Activated B cell treated with CpG ODN at 0.5 μM for 24 hours (primary cell): ENCODE measurements around the gene ST8SIA5. TPM values are rescaled to one million over a fixed set of nuclear protein-coding genes. Genes with fewer than 3 reads are reported as not detected.

ENCODE experiments used
- ATAC-seq: fragments of 200-7000 bp; cut with Tn5 transposase; one replicate; pipeline ENCODE4 v1.10.0; 2021; ENCODE audit warnings: low read depth, mild to moderate bottlenecking, moderate library complexity
- CTCF ChIA-PET: fragments of 350-600 bp; sonication (Branson Sonifier 250); formaldehyde crosslinking; loops from one replicate; lab custom pipeline; 2021; ENCODE audit warnings: antibody characterized with exemption; lab: Charles Lee
- POLR2A ChIA-PET: fragments of 350-600 bp; sonication (Branson Sonifier 250); formaldehyde crosslinking; loops from one replicate; lab custom pipeline; 2021; ENCODE audit warnings: antibody characterized with exemption; lab: Charles Lee
- DNase-seq: peaks from one replicate; pipeline ENCODE4 v3.0.0; 2022
- H3K27ac Mint-ChIP-seq: one replicate; pipeline ENCODE4 v1.8.0; 2020; ENCODE audit warnings: mixed read lengths
- H3K27me3 Mint-ChIP-seq: one replicate; pipeline ENCODE4 v1.8.0; 2021; ENCODE audit warnings: mixed read lengths
- H3K36me3 Mint-ChIP-seq: one replicate; pipeline ENCODE4 v1.8.0; 2021; ENCODE audit warnings: low read depth, mixed read lengths
- H3K4me1 Mint-ChIP-seq: one replicate; pipeline ENCODE4 v1.8.0; 2021; ENCODE audit warnings: mixed read lengths
- H3K4me3 Mint-ChIP-seq: one replicate; pipeline ENCODE4 v1.8.0; 2020; ENCODE audit warnings: mild to moderate bottlenecking, mixed read lengths
- H3K9me3 Mint-ChIP-seq: one replicate; pipeline ENCODE4 v1.8.0; 2020; ENCODE audit warnings: mixed read lengths
- CTCF ChIP-seq: fragments of 200-600 bp; IDR thresholded peaks from one replicate; pipeline ENCODE4 v1.8.0; 2022; ENCODE audit warnings: antibody characterized with exemption, mild to moderate bottlenecking
- intact Hi-C: fragments of 100-400 bp; cut with micrococcal nuclease; formaldehyde crosslinking; loops from one replicate; pipeline ENCODE4 v1.15.1; 2024
- total RNA-seq: library from RNA; stranded (reverse); gene quantifications from 2 replicates; pipeline ENCODE4 v1.2.3, GENCODE V29; 2022

Gene ST8SIA5
- total RNA-seq, 1 donor from 2014 or later: not detected

GRCh38 chr18:46764586-46764985 is 7.7 kb upstream of the ST8SIA5 start:
- no peak overlapping the region for H3K4me3 Mint-ChIP-seq
- ChIA-PET POLR2A (no interaction called here), CTCF (no interaction called here)
- no peak overlapping the region for H3K27ac Mint-ChIP-seq
- no peak for TF ChIP-seq CTCF
- H3K4me1 Mint-ChIP-seq: no peaks in the 10 kb centered on the region
- H3K9me3 Mint-ChIP-seq: no peaks in the 10 kb centered on the region
- ATAC-seq (no peak), DNase-seq (no peak)
- H3K27me3 Mint-ChIP-seq: peaks cover 9% of the 10 kb centered on the region
- H3K36me3 Mint-ChIP-seq: no peaks in the 10 kb centered on the region
- intact Hi-C loops: no loop called here

- CTCF ChIA-PET: no interaction called here
- Mint-ChIP-seq H3K36me3 (no peaks in the 10 kb centered on the region), H3K4me3 (no peak overlapping the region), H3K27me3 (peaks cover 24% of the 10 kb centered on the region), H3K9me3 (no peaks in the 10 kb centered on the region), H3K4me1 (peaks cover 11% of the 10 kb centered on the region), H3K27ac (no peak overlapping the region)
- ATAC-seq (no peak), DNase-seq (no peak)
- POLR2A ChIA-PET: no interaction called here
- TF ChIP-seq CTCF: no peak
- intact Hi-C loops: no loop called here
These were observed 4.4 kb upstream of the ST8SIA5 start for GRCh38 chr18:46761059-46761769.

GRCh38 chr18:46759890-46760289 is 3.0 kb upstream of the ST8SIA5 start:
- Mint-ChIP-seq H3K27me3 (peaks cover 31% of the 10 kb centered on the region), H3K4me1 (peaks cover 22% of the 10 kb centered on the region), H3K4me3 (no peak overlapping the region), H3K9me3 (no peaks in the 10 kb centered on the region), H3K27ac (no peak overlapping the region), H3K36me3 (no peaks in the 10 kb centered on the region)
- TF ChIP-seq CTCF: no peak
- DNase-seq (no peak), ATAC-seq (no peak)
- ChIA-PET POLR2A (no interaction called here), CTCF (no interaction called here)
- intact Hi-C loops: no loop called here

- ATAC-seq (no peak), DNase-seq (no peak)
- Mint-ChIP-seq H3K4me3 (peak overlapping the region; percentile 44), H3K4me1 (peaks cover 30% of the 10 kb centered on the region), H3K36me3 (no peaks in the 10 kb centered on the region), H3K27ac (no peak overlapping the region), H3K9me3 (no peaks in the 10 kb centered on the region), H3K27me3 (peaks cover 27% of the 10 kb centered on the region)
- no peak for TF ChIP-seq CTCF
- intact Hi-C loops: no loop called here
- ChIA-PET CTCF (no interaction called here), POLR2A (no interaction called here)
These were observed 761 bp downstream of the ST8SIA5 start for GRCh38 chr18:46756025-46756558.

GRCh38 chr18:46755315-46756024 is 1.4 kb downstream of the ST8SIA5 start:
- intact Hi-C loops: no loop called here
- ATAC-seq (no peak), DNase-seq (no peak)
- Mint-ChIP-seq H3K9me3 (no peaks in the 10 kb centered on the region), H3K4me1 (peaks cover 30% of the 10 kb centered on the region), H3K36me3 (no peaks in the 10 kb centered on the region), H3K27me3 (peaks cover 25% of the 10 kb centered on the region), H3K27ac (no peak overlapping the region), H3K4me3 (peak overlapping the region; percentile 44)
- POLR2A ChIA-PET: no interaction called here
- CTCF ChIA-PET: no interaction called here
- TF ChIP-seq CTCF: no peak
